SK-N-SH treated with all-trans-retinoic acid at 6 μM for 48 hours (cell line): ENCODE results near the gene CLEC2B.

Source experiments
- ATAC-seq: fragments of 200-7000 bp; cut with Tn5 transposase; 3 replicates; pipeline ENCODE4 v1.9.1; 2020; ENCODE audit warnings: mild to moderate bottlenecking, moderate library complexity
- ARNTL ChIP-seq: fragments of 450-650 bp; formaldehyde crosslinking; IDR thresholded peaks from 2 replicates; pipeline ENCODE4 v1.5.0; 2020; ENCODE audit warnings: low read depth, mild to moderate bottlenecking, moderate library complexity, borderline replicate concordance
- BACH2 ChIP-seq: fragments of 250-450 bp; sonication (Bioruptor Pico); IDR thresholded peaks from 2 replicates; pipeline ENCODE4 v1.9.0; 2021; ENCODE audit warnings: mild to moderate bottlenecking, borderline replicate concordance
- CSDC2 ChIP-seq: fragments of 250-450 bp; sonication (Bioruptor Pico); IDR thresholded peaks from 2 replicates; pipeline ENCODE4 v1.5.0; 2020; ENCODE audit warnings: mild to moderate bottlenecking, moderate library complexity
- GLIS3 ChIP-seq: fragments of 250-450 bp; sonication (Bioruptor Pico); IDR thresholded peaks from 2 replicates; pipeline ENCODE4 v1.5.0; 2020; ENCODE audit warnings: mild to moderate bottlenecking, moderate library complexity
- ISL1 ChIP-seq: fragments of 250-450 bp; sonication (Bioruptor Pico); IDR thresholded peaks from 2 replicates; pipeline ENCODE4 v2.1.2; 2022; ENCODE audit warnings: mild to moderate bottlenecking, moderate library complexity
- OSR1 ChIP-seq: fragments of 250-450 bp; sonication (Bioruptor Pico); IDR thresholded peaks from 2 replicates; pipeline ENCODE4 v1.8.0; 2022; ENCODE audit warnings: moderate library complexity, mild to moderate bottlenecking, inconsistent platforms
- PPARA ChIP-seq: fragments of 250-450 bp; sonication (Bioruptor Pico); IDR thresholded peaks from 2 replicates; pipeline ENCODE4 v1.5.0; 2020; ENCODE audit warnings: mild to moderate bottlenecking, borderline replicate concordance
- SNAI2 ChIP-seq: fragments of 250-450 bp; sonication (Bioruptor Pico); IDR thresholded peaks from 2 replicates; pipeline ENCODE4 v1.5.0; 2020; ENCODE audit warnings: mild to moderate bottlenecking, moderate library complexity
- TOX ChIP-seq: fragments of 250-450 bp; sonication (Bioruptor Pico); IDR thresholded peaks from 2 replicates; pipeline ENCODE4 v1.8.0; 2021; ENCODE audit warnings: mild to moderate bottlenecking, moderate library complexity, borderline replicate concordance
- ZC3H10 ChIP-seq: fragments of 250-450 bp; sonication (Bioruptor Pico); IDR thresholded peaks from 2 replicates; pipeline ENCODE4 v1.5.1; 2021; ENCODE audit warnings: mild to moderate bottlenecking, moderate library complexity
- ZFP30 ChIP-seq: fragments of 450-650 bp; formaldehyde crosslinking; IDR thresholded peaks from 2 replicates; pipeline ENCODE4 v1.5.0; 2022; ENCODE audit warnings: mild to moderate bottlenecking, moderate library complexity
- ZNF565 ChIP-seq: fragments of 450-650 bp; formaldehyde crosslinking; conservative IDR thresholded peaks from 2 replicates; pipeline ENCODE4 v1.5.0; 2020; ENCODE audit warnings: low read depth, mild to moderate bottlenecking, moderate library complexity
- ZNF70 ChIP-seq: fragments of 450-650 bp; formaldehyde crosslinking; IDR thresholded peaks from 2 replicates; pipeline ENCODE4 v1.5.0; 2020; ENCODE audit warnings: mild to moderate bottlenecking, moderate library complexity
- ZNF8 ChIP-seq: fragments of 450-650 bp; formaldehyde crosslinking; IDR thresholded peaks from 2 replicates; pipeline ENCODE4 v1.5.0; 2020; ENCODE audit warnings: mild to moderate bottlenecking, moderate library complexity
- TF ChIP-seq, protein P1 (sequence below): fragments of 250-450 bp; sonication (Bioruptor Pico); IDR thresholded peaks from 2 replicates; pipeline ENCODE4 v1.5.1; 2021; ENCODE audit warnings: mild to moderate bottlenecking, moderate library complexity
- TF ChIP-seq, protein P2 (sequence below): fragments of 250-450 bp; sonication (Bioruptor Pico); IDR thresholded peaks from 2 replicates; pipeline ENCODE4 v1.8.0; 2021; ENCODE audit warnings: low read depth, mild to moderate bottlenecking, moderate library complexity, borderline replicate concordance
- TF ChIP-seq, protein P3 (sequence below): fragments of 250-450 bp; sonication (Bioruptor Pico); IDR thresholded peaks from 2 replicates; pipeline ENCODE4 v1.5.0; 2020; ENCODE audit warnings: mild to moderate bottlenecking, moderate library complexity
- TF ChIP-seq, protein P4 (sequence below): fragments of 250-450 bp; sonication (Bioruptor Pico); IDR thresholded peaks from 2 replicates; pipeline ENCODE4 v1.5.1; 2020; ENCODE audit warnings: low read depth, mild to moderate bottlenecking, moderate library complexity

Gene CLEC2B

DNA sequence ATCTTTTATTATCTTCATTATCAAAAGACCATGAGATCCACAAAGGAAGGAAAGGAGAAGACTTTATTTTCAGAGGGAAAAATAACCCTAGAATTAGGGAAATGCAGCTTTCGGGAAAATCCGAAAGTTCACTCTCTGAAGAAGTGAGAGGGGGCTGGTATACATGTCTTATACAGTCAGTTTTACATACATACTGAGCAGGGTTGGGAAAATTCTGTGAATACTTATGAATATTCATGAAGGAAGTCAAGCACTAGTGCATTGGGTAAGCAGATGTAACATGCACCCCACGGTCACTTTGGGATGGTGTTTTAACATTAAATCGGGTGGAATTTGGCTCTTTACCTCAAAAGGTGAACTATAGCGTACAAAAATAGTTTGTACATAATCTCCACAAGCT is 57.5 kb downstream of the CLEC2B start:
- TF ChIP-seq, protein P1, sequence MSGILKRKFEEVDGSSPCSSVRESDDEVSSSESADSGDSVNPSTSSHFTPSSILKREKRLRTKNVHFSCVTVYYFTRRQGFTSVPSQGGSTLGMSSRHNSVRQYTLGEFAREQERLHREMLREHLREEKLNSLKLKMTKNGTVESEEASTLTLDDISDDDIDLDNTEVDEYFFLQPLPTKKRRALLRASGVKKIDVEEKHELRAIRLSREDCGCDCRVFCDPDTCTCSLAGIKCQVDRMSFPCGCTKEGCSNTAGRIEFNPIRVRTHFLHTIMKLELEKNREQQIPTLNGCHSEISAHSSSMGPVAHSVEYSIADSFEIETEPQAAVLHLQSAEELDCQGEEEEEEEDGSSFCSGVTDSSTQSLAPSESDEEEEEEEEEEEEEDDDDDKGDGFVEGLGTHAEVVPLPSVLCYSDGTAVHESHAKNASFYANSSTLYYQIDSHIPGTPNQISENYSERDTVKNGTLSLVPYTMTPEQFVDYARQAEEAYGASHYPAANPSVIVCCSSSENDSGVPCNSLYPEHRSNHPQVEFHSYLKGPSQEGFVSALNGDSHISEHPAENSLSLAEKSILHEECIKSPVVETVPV (CRISPR knock-in tag): no peak
- no peak for TF ChIP-seq ZFP30
- TF ChIP-seq, protein P2, sequence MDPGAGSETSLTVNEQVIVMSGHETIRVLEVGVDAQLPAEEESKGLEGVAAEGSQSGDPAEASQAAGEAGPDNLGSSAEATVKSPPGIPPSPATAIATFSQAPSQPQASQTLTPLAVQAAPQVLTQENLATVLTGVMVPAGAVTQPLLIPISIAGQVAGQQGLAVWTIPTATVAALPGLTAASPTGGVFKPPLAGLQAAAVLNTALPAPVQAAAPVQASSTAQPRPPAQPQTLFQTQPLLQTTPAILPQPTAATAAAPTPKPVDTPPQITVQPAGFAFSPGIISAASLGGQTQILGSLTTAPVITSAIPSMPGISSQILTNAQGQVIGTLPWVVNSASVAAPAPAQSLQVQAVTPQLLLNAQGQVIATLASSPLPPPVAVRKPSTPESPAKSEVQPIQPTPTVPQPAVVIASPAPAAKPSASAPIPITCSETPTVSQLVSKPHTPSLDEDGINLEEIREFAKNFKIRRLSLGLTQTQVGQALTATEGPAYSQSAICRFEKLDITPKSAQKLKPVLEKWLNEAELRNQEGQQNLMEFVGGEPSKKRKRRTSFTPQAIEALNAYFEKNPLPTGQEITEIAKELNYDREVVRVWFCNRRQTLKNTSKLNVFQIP (CRISPR knock-in tag): no peak
- ATAC-seq: no peak

DNA sequence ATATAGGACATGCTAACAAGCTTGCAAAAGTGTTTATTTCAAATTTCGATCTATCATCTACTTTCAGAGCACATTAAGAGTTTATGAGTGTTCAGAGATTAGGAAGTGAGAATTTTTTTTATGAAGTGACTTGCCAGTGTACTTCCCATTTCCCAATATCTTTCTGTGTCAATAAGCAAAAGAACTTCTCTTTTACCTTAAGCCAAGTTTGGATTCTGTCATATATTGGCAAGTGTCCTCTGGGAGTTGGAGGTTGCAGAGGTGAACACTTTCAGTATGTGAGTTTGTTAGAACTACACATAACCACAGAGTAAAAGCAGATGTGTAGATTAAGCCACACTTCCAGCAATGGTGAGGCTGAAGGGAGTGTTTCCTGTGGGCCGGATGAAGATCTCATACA is 58.5 kb downstream of the CLEC2B start:
- no peak for ATAC-seq
- TF ChIP-seq, protein P3, sequence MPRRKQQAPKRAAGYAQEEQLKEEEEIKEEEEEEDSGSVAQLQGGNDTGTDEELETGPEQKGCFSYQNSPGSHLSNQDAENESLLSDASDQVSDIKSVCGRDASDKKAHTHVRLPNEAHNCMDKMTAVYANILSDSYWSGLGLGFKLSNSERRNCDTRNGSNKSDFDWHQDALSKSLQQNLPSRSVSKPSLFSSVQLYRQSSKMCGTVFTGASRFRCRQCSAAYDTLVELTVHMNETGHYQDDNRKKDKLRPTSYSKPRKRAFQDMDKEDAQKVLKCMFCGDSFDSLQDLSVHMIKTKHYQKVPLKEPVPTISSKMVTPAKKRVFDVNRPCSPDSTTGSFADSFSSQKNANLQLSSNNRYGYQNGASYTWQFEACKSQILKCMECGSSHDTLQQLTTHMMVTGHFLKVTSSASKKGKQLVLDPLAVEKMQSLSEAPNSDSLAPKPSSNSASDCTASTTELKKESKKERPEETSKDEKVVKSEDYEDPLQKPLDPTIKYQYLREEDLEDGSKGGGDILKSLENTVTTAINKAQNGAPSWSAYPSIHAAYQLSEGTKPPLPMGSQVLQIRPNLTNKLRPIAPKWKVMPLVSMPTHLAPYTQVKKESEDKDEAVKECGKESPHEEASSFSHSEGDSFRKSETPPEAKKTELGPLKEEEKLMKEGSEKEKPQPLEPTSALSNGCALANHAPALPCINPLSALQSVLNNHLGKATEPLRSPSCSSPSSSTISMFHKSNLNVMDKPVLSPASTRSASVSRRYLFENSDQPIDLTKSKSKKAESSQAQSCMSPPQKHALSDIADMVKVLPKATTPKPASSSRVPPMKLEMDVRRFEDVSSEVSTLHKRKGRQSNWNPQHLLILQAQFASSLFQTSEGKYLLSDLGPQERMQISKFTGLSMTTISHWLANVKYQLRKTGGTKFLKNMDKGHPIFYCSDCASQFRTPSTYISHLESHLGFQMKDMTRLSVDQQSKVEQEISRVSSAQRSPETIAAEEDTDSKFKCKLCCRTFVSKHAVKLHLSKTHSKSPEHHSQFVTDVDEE (CRISPR knock-in tag): no peak
- no peak for TF ChIP-seq PPARA
- TF ChIP-seq ZC3H10: no peak
- no peak for TF ChIP-seq CSDC2
- no peak for TF ChIP-seq ZNF8
- no peak for TF ChIP-seq ZFP30
- TF ChIP-seq, protein P1 (CRISPR knock-in tag): no peak
- TF ChIP-seq ZNF70 (CRISPR knock-in tag): no peak
- TF ChIP-seq, protein P4, sequence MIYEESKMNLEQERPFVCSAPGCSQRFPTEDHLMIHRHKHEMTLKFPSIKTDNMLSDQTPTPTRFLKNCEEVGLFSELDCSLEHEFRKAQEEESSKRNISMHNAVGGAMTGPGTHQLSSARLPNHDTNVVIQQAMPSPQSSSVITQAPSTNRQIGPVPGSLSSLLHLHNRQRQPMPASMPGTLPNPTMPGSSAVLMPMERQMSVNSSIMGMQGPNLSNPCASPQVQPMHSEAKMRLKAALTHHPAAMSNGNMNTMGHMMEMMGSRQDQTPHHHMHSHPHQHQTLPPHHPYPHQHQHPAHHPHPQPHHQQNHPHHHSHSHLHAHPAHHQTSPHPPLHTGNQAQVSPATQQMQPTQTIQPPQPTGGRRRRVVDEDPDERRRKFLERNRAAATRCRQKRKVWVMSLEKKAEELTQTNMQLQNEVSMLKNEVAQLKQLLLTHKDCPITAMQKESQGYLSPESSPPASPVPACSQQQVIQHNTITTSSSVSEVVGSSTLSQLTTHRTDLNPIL: no peak
- no peak for TF ChIP-seq ARNTL
- TF ChIP-seq SNAI2 (CRISPR knock-in tag): no peak
- no peak for TF ChIP-seq BACH2 (CRISPR knock-in tag)
- TF ChIP-seq OSR1 (CRISPR knock-in tag): no peak
- TF ChIP-seq TOX (CRISPR knock-in tag): no peak

DNA sequence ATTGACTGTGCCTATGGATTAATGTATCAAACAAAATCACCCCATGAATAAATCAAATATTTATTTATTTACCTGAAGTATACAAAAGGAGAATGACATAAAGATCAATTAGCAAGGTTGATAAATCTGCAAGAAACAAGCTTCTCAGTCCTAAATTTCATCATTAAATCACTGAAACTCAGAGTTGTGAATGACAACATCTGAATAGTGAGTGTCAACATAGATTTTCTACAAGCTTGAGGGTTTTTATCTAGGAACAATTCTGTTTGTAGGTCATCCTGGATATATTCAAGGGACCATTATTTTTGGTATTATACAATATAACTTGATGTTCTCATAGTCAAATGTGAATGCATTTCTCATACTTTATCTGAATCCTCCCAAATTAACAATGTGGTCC is 59.3 kb downstream of the CLEC2B start:
- TF ChIP-seq, protein P2 (CRISPR knock-in tag): no peak
- TF ChIP-seq TOX (CRISPR knock-in tag) (no peak), GLIS3 (CRISPR knock-in tag) (no peak), OSR1 (CRISPR knock-in tag) (no peak), ISL1 (CRISPR knock-in tag) (no peak), BACH2 (CRISPR knock-in tag) (no peak), ZC3H10 (no peak), ZNF565 (CRISPR knock-in tag) (no peak), SNAI2 (CRISPR knock-in tag) (no peak)
- TF ChIP-seq, protein P3 (CRISPR knock-in tag): no peak
- TF ChIP-seq, protein P4: no peak
- no peak for ATAC-seq
